HepG2 (cell line): ENCODE measurements around the gene PARP16. TPM values are rescaled to one million over a fixed set of nuclear protein-coding genes. Genes with fewer than 3 reads are reported as not detected.

Experiments used
- ATAC-seq: fragments of 200-7000 bp; cut with Tn5 transposase; 3 replicates; pipeline ENCODE4 v1.9.1; 2020; ENCODE audit warnings: mild to moderate bottlenecking, moderate library complexity
- BruUV-seq: library from RNA; stranded (reverse); fragments of 400-500 nt; replicated peaks from 2 replicates; lab custom pipeline; 2021; lab: Mats Ljungman, UMichigan
- CTCF ChIA-PET: fragments of 300-600 bp; formaldehyde crosslinking; extraction: SDS; loops from one replicate; lab custom pipeline; 2021; ENCODE audit warnings: low total read pairs, inconsistent platforms, low intra/inter-chr PET ratio; lab: Yijun Ruan, JAX
- POLR2A ChIA-PET: fragments of 350-600 bp; sonication (Branson Sonifier 250); formaldehyde crosslinking; loops from one replicate; lab custom pipeline; 2020; ENCODE audit warnings: antibody characterized with exemption, inconsistent platforms; lab: Yijun Ruan, JAX
- DNase-seq: peaks from one replicate; pipeline ENCODE4 v3.0.0-alpha.2; 2015; ENCODE audit warnings: low spot score
- FAIRE-seq: peaks from 3 replicates; lab custom pipeline; 2011; peaks lifted over from hg19 to GRCh38; lab: Jason Lieb, UNC
- H2AFZ ChIP-seq: one replicate; pipeline ENCODE4 v1.6.1; 2011; ENCODE audit warnings: low read length, inconsistent platforms
- H3K27ac ChIP-seq: fragments of 300-600 bp; 3 replicates; pipeline ENCODE4 v1.8.0; 2011; ENCODE audit warnings: mixed run types, mild to moderate bottlenecking, mixed read lengths, low read length, inconsistent platforms; ENCODE audit not compliant: insufficient read depth; ENCODE audit errors: extremely low read length
- H3K27me3 ChIP-seq, 2 experiments: fragments of 200-600 bp in 1 of 2; 2 replicates in 1 of 2; 3 replicates in 1 of 2; pipeline versions ENCODE4 v1.6.0 to v1.8.0; 2011; ENCODE audit warnings: low read length in 2 of 2, mild to moderate bottlenecking in 2 of 2, moderate library complexity in 2 of 2, inconsistent platforms in 1 of 2; ENCODE audit not compliant: insufficient read depth in 2 of 2, control insufficient read depth in 1 of 2
- H3K36me3 ChIP-seq, 2 experiments: fragments of 200-600 bp in 1 of 2; replicated peaks in 1 of 2; 2 replicates in 1 of 2; 3 replicates in 1 of 2; pipeline versions ENCODE4 v1.5.1 to v1.8.0; 2011; ENCODE audit warnings: low read length in 2 of 2, inconsistent platforms in 1 of 2; ENCODE audit not compliant: insufficient read depth in 2 of 2, control insufficient read depth in 1 of 2
- H3K4me1 ChIP-seq: 2 replicates; pipeline ENCODE4 v1.5.1; 2012; ENCODE audit warnings: low read length, inconsistent platforms; ENCODE audit not compliant: insufficient read depth
- H3K4me2 ChIP-seq: 2 replicates; pipeline ENCODE4 v1.6.0; 2011; ENCODE audit warnings: low read depth, low read length, inconsistent platforms
- H3K4me3 ChIP-seq, 3 experiments: fragments of 200-600 bp in 1 of 3; sonication (generic), shearing (Covaris generic) in 1 of 3; replicated peaks in 1 of 3; 2 replicates each; pipeline ENCODE4 v1.5.1; 2011 to 2016; ENCODE audit warnings: low read length in 3 of 3, inconsistent platforms in 2 of 3, low read depth in 2 of 3, mild to moderate bottlenecking in 2 of 3, control low read depth in 1 of 3, mixed read lengths in 1 of 3; ENCODE audit not compliant: insufficient read depth in 1 of 3
- H3K79me2 ChIP-seq: one replicate; pipeline ENCODE4 v1.6.1; 2011; ENCODE audit warnings: low read length, inconsistent platforms; ENCODE audit not compliant: insufficient read depth
- H3K9ac ChIP-seq: 2 replicates; pipeline ENCODE4 v1.6.0; 2011; ENCODE audit warnings: mild to moderate bottlenecking, low read depth, low read length, inconsistent platforms; ENCODE audit not compliant: insufficient read depth
- H3K9me3 ChIP-seq: 2 replicates; pipeline ENCODE4 v1.5.1; 2012; ENCODE audit warnings: mild to moderate bottlenecking, low read length
- H4K20me1 ChIP-seq: 2 replicates; pipeline ENCODE4 v1.6.0; 2011; ENCODE audit warnings: inconsistent platforms, mild to moderate bottlenecking, low read length, moderate library complexity; ENCODE audit not compliant: insufficient read depth
- PITX1 ChIP-seq: sonication (generic); formaldehyde crosslinking; IDR thresholded peaks from 2 replicates; pipeline ENCODE4 v1.5.1; 2020; ENCODE audit warnings: mild to moderate bottlenecking, missing genetic modification reagents
- ZNF205 ChIP-seq: IDR thresholded peaks from 2 replicates; pipeline ENCODE4 v1.6.1; 2018; ENCODE audit warnings: missing biosample characterization, missing genetic modification reagents
- ZNF333 ChIP-seq: sonication (generic); formaldehyde crosslinking; IDR thresholded peaks from 2 replicates; pipeline ENCODE4 v1.4.0; 2020; ENCODE audit warnings: mild to moderate bottlenecking, missing genetic modification reagents, borderline replicate concordance
- ZNF484 ChIP-seq: sonication (generic); formaldehyde crosslinking; IDR thresholded peaks from 2 replicates; pipeline ENCODE4 v1.5.1; 2020; ENCODE audit warnings: mild to moderate bottlenecking, low read depth, missing genetic modification reagents, borderline replicate concordance
- ZNF629 ChIP-seq: sonication (generic); formaldehyde crosslinking; conservative IDR thresholded peaks from 2 replicates; pipeline ENCODE4 v1.5.0; 2020; ENCODE audit warnings: missing genetic modification reagents
- WGBS: methylation state at CpG from one replicate; pipeline ENCODE4 v1.1.6; 2017; ENCODE audit warnings: low lambda C conversion rate; 5-methylcytosine and 5-hydroxymethylcytosine counted together
- in situ Hi-C: cut with HindIII; loops from 2 replicates; pipeline ENCODE4 v1.10.0; 2017; ENCODE audit warnings: low pct_unique_long_range_greater_than_20kb; ENCODE audit not compliant: extremely low pct_ligation_motif_present
- intact Hi-C: fragments of 100-400 bp; cut with micrococcal nuclease; formaldehyde crosslinking; loops from one replicate; pipeline ENCODE4 v1.10.0; 2022; ENCODE audit not compliant: unreplicated experiment
- polyA plus RNA-seq, 8 experiments: library from polyadenylated mRNA; depleted of rRNA in 3 of 8; stranded (reverse) in 7 of 8; unstranded in 1 of 8; fragments of >200 nt; fragmentation: Illumina TruSeq in 4 of 8; extraction: Trizol in 4 of 8; gene quantifications; 2 replicates each; pipeline versions ENCODE4 v1.2.1 to v1.2.3, GENCODE V29; 2011 to 2016; ENCODE audit warnings: low read depth in 4 of 8, missing spikeins in 1 of 8, mixed read lengths in 1 of 8; ENCODE audit not compliant: insufficient read depth in 1 of 8
- total RNA-seq, 5 experiments: library from RNA; depleted of rRNA; stranded (reverse); fragments of >200 nt; fragmentation: Illumina TruSeq; extraction: Trizol; gene quantifications; 2 replicates each; pipeline ENCODE4 v1.2.3, GENCODE V29; 2016; ENCODE audit warnings: low read depth in 1 of 5
- TF ChIP-seq, protein P1 (sequence below): sonication (generic); formaldehyde crosslinking; IDR thresholded peaks from one replicate; pipeline ENCODE4 v1.5.1; 2020; ENCODE audit warnings: mild to moderate bottlenecking, missing genetic modification reagents; ENCODE audit errors: not compliant biosample characterization

The PARP16 gene
- total and polyA plus RNA-seq, 2 of the 13 experiments (the other 11 are each of a cell fraction or from before 2014, with no cell fraction given): 6.8 to 7.6 TPM

GRCh38 chr15:65298731-65299130 lies 12.0 kb upstream of the PARP16 start:
- POLR2A ChIA-PET: interaction anchor here (1.5 kb wide), 1 partner anchor 12 kb away, joined by 3 read pairs; no protein-coding TSS in a partner anchor
- no peak overlapping the region for H2AFZ ChIP-seq
- peaks cover 13% of the 10 kb centered on the region for H3K79me2 ChIP-seq
- H3K27ac ChIP-seq: no peak overlapping the region
- no peak for ATAC-seq
- H3K4me1 ChIP-seq: peaks cover 51% of the 10 kb centered on the region
- FAIRE-seq: no peak
- CTCF ChIA-PET: interaction anchor here (1.1 to 2.3 kb wide), 2 partner anchors 109 to 110 kb away, joined by 3 to 23 read pairs; no protein-coding TSS in a partner anchor
- intact Hi-C loops: loop anchor here (5.0 to 10.0 kb wide), 2 partner anchors 244 to 266 kb away; no protein-coding TSS in a partner anchor
- no peaks in the 10 kb centered on the region; a peak in 1 of 5 replicates for H3K27me3 ChIP-seq
- no peak for DNase-seq
- no peaks in the 10 kb centered on the region for H3K36me3 ChIP-seq
- TF ChIP-seq ZNF629 (CRISPR knock-in tag): 0 out of 2 replicates have a peak, but pooled peaks have one; percentile 13
- TF ChIP-seq ZNF333: no peak
- H3K4me2 ChIP-seq: peak overlapping the region; percentile 98
- 44% methylated on average over 11 of the region's 11 CpGs for WGBS
- peak overlapping the region; percentile 35 to 73 (median 49) for H3K4me3 ChIP-seq
- BruUV-seq: no TSS peak
- H3K9ac ChIP-seq: peak overlapping the region; percentile 81
- H4K20me1 ChIP-seq: no peaks in the 10 kb centered on the region
- H3K9me3 ChIP-seq: no peaks in the 10 kb centered on the region
- in situ Hi-C loops: loop anchor here (5.0 to 10.0 kb wide), 2 partner anchors 111 to 264 kb away; partner anchors contain the start of gene CLPX

DNA sequence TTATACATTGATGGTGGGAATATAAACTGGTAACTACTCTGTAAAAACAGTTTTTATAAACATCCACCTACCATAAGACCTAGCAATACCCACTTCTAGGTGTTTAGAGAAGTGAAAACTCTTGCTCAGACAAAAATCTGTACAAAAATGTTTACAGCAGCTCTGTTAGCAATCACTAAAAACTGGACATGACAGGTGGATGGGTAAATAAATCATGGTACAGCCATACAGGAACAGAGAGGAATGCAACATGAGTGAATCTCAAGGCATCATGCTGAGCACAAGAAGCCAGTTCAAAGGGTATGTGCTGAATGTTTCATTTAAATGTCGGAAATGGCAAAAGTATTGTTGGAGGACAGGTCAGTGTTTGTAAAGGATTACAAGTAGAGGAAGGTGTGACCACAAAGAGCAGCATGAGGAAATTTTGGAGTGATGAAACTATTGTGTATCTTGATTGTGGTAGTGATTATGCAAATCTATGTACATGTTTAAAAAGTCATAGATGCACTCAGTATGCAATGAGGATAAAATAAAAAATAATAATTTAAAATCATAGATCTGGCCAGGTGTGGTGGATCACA lies 6.3 kb upstream of the PARP16 start:
- no peak overlapping the region for H2AFZ ChIP-seq
- ChIA-PET POLR2A (interaction anchor here (0.7 to 1.5 kb wide), 2 partner anchors 12 to 108 kb away, joined by 3 to 6 read pairs; partner anchors contain the start of genes CLPX and RNU5B-1), CTCF (no interaction called here)
- H3K27me3 ChIP-seq: no peaks in the 10 kb centered on the region
- DNase-seq: peak; percentile 45
- FAIRE-seq: no peak
- peaks cover 44% of the 10 kb centered on the region for H3K4me1 ChIP-seq
- no peak for ATAC-seq
- H3K27ac ChIP-seq: no peak overlapping the region
- H4K20me1 ChIP-seq: no peaks in the 10 kb centered on the region
- H3K9me3 ChIP-seq: no peaks in the 10 kb centered on the region
- no peaks in the 10 kb centered on the region for H3K36me3 ChIP-seq
- no peak overlapping the region for H3K4me3 ChIP-seq
- in situ Hi-C loops (loop anchor here (10.0 kb wide), 1 partner anchor 258 kb away; no protein-coding TSS in a partner anchor), intact Hi-C loops (loop anchor here (10.0 kb wide), 1 partner anchor 238 kb away; no protein-coding TSS in a partner anchor)
- no peak overlapping the region for H3K4me2 ChIP-seq
- no peak overlapping the region for H3K9ac ChIP-seq
- no peaks in the 10 kb centered on the region for H3K79me2 ChIP-seq
- WGBS: 18% methylated on average over 1 of the region's 1 CpG
- no TSS peak for BruUV-seq
- TF ChIP-seq, protein P1, sequence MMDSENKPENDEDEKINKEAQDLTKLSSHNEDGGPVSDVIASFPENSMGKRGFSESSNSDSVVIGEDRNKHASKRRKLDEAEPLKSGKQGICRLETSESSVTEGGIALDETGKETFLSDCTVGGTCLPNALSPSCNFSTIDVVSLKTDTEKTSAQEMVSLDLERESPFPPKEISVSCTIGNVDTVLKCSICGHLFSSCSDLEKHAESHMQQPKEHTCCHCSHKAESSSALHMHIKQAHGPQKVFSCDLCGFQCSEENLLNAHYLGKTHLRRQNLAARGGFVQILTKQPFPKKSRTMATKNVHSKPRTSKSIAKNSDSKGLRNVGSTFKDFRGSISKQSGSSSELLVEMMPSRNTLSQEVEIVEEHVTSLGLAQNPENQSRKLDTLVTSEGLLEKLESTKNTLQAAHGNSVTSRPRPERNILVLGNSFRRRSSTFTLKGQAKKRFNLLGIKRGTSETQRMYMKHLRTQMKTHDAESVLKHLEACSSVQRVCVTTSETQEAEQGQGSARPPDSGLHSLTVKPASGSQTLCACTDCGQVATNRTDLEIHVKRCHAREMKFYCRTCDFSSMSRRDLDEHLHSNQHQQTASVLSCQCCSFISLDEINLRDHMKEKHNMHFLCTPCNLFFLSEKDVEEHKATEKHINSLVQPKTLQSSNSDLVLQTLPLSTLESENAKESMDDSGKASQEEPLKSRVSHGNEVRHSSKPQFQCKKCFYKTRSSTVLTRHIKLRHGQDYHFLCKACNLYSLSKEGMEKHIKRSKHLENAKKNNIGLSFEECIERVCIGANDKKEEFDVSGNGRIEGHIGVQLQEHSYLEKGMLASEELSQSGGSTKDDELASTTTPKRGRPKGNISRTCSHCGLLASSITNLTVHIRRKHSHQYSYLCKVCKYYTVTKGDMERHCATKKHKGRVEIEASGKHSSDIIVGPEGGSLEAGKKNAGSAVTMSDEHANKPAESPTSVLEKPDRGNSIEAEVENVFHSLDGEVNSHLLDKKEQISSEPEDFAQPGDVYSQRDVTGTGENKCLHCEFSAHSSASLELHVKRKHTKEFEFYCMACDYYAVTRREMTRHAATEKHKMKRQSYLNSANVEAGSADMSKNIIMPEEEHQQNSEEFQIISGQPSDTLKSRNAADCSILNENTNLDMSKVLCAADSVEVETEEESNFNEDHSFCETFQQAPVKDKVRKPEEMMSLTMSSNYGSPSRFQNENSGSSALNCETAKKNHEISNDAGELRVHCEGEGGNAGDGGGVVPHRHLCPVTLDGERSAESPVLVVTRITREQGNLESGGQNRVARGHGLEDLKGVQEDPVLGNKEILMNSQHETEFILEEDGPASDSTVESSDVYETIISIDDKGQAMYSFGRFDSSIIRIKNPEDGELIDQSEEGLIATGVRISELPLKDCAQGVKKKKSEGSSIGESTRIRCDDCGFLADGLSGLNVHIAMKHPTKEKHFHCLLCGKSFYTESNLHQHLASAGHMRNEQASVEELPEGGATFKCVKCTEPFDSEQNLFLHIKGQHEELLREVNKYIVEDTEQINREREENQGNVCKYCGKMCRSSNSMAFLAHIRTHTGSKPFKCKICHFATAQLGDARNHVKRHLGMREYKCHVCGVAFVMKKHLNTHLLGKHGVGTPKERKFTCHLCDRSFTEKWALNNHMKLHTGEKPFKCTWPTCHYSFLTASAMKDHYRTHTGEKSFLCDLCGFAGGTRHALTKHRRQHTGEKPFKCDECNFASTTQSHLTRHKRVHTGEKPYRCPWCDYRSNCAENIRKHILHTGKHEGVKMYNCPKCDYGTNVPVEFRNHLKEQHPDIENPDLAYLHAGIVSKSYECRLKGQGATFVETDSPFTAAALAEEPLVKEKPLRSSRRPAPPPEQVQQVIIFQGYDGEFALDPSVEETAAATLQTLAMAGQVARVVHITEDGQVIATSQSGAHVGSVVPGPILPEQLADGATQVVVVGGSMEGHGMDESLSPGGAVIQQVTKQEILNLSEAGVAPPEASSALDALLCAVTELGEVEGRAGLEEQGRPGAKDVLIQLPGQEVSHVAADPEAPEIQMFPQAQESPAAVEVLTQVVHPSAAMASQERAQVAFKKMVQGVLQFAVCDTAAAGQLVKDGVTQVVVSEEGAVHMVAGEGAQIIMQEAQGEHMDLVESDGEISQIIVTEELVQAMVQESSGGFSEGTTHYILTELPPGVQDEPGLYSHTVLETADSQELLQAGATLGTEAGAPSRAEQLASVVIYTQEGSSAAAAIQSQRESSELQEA (CRISPR knock-in tag): no peak
- TF ChIP-seq ZNF484 (CRISPR knock-in tag) (no peak), PITX1 (CRISPR knock-in tag) (0 out of 2 replicates have a peak, but pooled peaks have one; percentile 18), ZNF205 (CRISPR knock-in tag) (no peak)
